NT2/D1 (cell line): ENCODE data around the gene SHB.

Experiments used
- DNase-seq: peaks from one replicate; pipeline ENCODE4 v3.0.0-alpha.2; 2011; ENCODE audit warnings: low read depth, low spot score
- H3K27me3 ChIP-seq: 2 replicates; pipeline ENCODE4 v1.6.0; 2011; ENCODE audit warnings: mild to moderate bottlenecking; ENCODE audit not compliant: insufficient read length, insufficient read depth
- H3K36me3 ChIP-seq: 2 replicates; pipeline ENCODE4 v1.6.1; 2011; ENCODE audit warnings: mild to moderate bottlenecking, low read length, mixed read lengths; ENCODE audit not compliant: insufficient read depth, insufficient read length
- H3K4me1 ChIP-seq: 2 replicates; pipeline ENCODE4 v1.5.1; 2011; ENCODE audit not compliant: insufficient read depth, insufficient read length
- H3K4me3 ChIP-seq: 2 replicates; pipeline ENCODE4 v1.5.1; 2011; ENCODE audit warnings: low read depth; ENCODE audit not compliant: insufficient read length
- H3K9ac ChIP-seq: 2 replicates; pipeline ENCODE4 v1.6.0; 2011; ENCODE audit warnings: low read depth; ENCODE audit not compliant: insufficient read length
- H3K9me3 ChIP-seq: 2 replicates; pipeline ENCODE4 v1.5.1; 2011; ENCODE audit warnings: mild to moderate bottlenecking, low read length; ENCODE audit not compliant: insufficient read depth
- SUZ12 ChIP-seq: IDR thresholded peaks from 2 replicates; pipeline ENCODE4 v1.6.1; 2011; ENCODE audit not compliant: insufficient read length, insufficient read depth; ENCODE audit errors: extremely low read depth
- YY1 ChIP-seq: IDR thresholded peaks from 2 replicates; pipeline ENCODE4 v1.6.1; 2011; ENCODE audit not compliant: insufficient read length, insufficient read depth
- ZNF274 ChIP-seq: IDR thresholded peaks from 2 replicates; pipeline ENCODE4 v1.6.1; 2011; ENCODE audit warnings: mild to moderate bottlenecking, low read depth, low read length

Gene SHB

DNA sequence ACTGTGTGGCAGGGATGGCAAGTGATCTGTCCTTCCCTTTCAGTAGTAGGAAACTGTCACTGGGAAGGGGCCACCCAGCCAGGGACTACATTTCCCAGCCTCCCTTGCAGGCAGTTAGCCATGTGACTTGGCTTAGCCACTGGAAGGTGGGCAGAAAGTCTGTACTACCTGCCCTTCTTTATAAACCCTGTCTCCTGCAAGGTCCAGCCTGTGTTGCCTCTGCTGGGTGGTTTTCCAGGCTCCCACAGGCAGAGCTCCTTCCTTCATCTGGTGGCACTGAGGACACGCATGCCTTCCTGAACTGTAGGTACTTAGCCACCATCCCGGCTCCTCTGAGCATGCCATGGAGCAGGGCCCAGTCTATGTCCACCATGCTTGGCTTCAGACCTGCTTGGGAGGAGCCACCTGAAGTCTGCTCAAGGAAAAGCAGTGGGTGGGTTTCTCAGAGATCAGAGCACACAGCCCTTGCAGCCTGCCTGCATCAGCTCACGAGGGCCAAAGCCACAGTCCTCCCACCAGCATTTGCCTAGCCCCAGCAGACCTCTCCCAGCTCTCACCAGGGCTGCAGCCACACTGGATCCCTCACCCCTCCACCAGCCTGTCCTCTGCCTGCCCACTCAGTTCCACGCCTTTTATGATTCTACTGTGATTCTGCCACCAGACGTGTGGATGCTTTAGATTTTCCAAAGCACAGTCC is 148.4 kb downstream of the SHB start:
- H3K9me3 ChIP-seq, result no peaks in the 10 kb centered on the region
- TF ChIP-seq YY1 (no peak), SUZ12 (no peak), ZNF274 (no peak)
- peaks cover 42% of the 10 kb centered on the region for H3K4me1 ChIP-seq
- no peaks in the 10 kb centered on the region for H3K27me3 ChIP-seq
- no peak overlapping the region for H3K9ac ChIP-seq
- no peak overlapping the region for H3K4me3 ChIP-seq
- peaks cover 88% of the 10 kb centered on the region for H3K36me3 ChIP-seq
- DNase-seq, result peak; percentile 40

GRCh38 chr9:37919956-37920335 is 149.1 kb downstream of the SHB start:
- no peak for TF ChIP-seq YY1
- TF ChIP-seq SUZ12, result no peak
- TF ChIP-seq ZNF274, result no peak
- no peaks in the 10 kb centered on the region for H3K9me3 ChIP-seq
- peaks cover 89% of the 10 kb centered on the region for H3K36me3 ChIP-seq
- peak overlapping the region; percentile 23 for H3K9ac ChIP-seq
- H3K27me3 ChIP-seq, result no peaks in the 10 kb centered on the region
- DNase-seq, result no peak
- no peak overlapping the region for H3K4me3 ChIP-seq
- H3K4me1 ChIP-seq, result peaks cover 41% of the 10 kb centered on the region

DNA sequence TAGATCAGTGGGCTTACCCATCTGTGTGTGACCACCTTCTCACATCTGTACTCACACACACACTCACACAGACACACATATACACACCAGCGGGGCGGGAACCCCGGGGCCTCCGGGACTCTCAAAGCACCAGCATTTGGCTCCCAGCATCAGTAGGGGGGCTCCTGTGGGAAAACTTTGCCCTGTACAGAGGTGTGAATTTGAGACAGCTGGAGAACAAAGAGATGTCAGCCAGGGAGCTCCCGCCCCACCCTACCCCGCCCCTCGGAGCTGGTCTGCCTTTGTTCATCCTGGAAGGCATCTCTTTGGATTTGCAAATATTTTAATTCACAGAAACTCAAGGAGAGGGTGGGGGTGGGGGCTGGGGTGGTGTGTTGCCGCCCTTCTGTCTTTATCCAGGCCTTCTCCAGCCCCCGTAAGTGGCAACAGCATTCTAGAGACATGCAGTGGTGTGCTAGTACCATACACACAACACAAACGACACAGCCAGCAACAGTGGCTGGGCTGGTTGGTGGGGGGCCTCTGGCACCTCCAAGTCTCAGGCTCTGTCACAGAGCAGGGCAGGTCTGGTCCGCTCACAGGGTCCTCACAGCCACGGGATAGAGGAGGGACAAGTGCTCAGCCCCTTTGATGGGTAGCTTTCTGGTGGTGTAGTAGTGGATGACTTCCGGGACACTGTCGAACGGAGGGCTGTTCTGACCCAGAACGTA is 149.6 kb downstream of the SHB start:
- Histone ChIP-seq H3K4me1 (peaks cover 38% of the 10 kb centered on the region), H3K27me3 (no peaks in the 10 kb centered on the region), H3K9me3 (no peaks in the 10 kb centered on the region), H3K4me3 (no peak overlapping the region), H3K36me3 (peaks cover 87% of the 10 kb centered on the region), H3K9ac (peak overlapping the region; percentile 23)
- TF ChIP-seq SUZ12 (no peak), YY1 (no peak), ZNF274 (no peak)
- DNase-seq, result no peak

DNA sequence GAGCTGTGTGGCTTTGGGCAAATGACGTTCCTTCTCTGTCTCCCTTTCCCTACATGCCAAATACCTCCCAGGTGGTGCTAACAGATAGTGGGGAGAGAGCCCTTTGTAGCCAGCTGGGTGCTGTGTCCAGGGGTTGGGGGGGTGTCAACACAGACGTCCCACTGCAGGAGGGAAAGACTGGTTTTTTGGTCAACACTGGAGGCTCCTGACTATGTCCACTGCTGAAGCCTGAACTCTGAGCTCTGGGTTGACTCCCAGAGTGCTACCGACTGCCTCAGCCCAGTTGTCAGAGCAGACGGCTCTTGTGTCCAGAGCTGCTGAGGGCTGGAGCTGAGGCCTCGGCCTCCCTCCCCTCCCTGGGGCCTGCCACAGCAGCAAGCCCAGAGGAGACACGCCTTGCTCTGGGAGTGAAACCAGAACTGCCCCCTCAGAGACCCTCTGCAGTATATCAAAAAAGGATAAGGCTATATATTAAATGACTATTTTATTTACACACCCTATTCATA is 150.3 kb downstream of the SHB start:
- Histone ChIP-seq H3K36me3 (peaks cover 81% of the 10 kb centered on the region), H3K4me1 (peaks cover 38% of the 10 kb centered on the region), H3K9me3 (no peaks in the 10 kb centered on the region), H3K4me3 (no peak overlapping the region), H3K9ac (no peak overlapping the region), H3K27me3 (no peaks in the 10 kb centered on the region)
- no peak for DNase-seq
- TF ChIP-seq YY1 (no peak), ZNF274 (no peak), SUZ12 (no peak)

DNA sequence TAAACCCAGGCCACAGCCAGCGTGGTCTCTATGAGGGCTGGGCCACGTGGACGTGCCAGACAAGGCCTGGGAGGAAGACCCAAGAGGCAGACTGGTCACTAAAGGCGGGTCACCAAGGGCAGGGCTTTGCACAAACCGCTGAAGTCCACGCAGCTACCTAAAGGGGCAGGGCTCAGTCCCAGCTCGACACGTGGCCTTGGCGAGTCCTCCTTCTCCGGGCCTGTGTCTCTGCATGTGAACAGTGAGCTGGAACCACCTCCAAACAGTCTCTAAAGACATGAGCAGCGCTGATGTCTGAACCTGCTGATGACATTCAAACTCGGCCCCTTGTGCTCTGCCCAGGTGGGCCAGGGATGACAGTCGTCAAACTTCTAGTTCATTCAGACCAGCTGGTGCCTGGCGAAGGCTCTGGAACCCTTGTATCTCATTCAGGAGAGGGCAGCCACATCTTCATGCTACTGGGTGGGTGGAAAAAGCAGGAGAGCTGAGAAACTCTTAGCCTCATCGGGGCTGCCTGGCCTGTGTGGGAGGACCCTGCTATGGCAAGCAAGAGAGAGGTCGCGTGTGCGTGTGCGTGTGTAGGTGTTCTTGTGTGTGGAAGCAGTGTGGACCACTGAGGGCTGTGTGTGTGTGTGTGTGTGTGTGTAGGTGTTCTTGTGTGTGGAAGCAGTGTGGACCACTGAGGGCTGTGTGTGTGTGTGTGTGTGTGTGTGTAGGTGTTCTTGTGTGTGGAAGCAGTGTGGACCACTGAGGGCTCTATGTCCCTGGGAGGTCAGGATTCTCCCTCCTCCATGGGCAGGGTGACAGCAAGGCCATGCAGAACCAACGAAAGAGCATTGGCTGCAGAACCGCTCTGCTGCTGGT is 151.0 kb downstream of the SHB start:
- TF ChIP-seq YY1 (no peak), ZNF274 (no peak), SUZ12 (no peak)
- Histone ChIP-seq H3K9ac (no peak overlapping the region), H3K9me3 (no peaks in the 10 kb centered on the region), H3K4me1 (peaks cover 31% of the 10 kb centered on the region), H3K27me3 (no peaks in the 10 kb centered on the region), H3K4me3 (no peak overlapping the region), H3K36me3 (peaks cover 74% of the 10 kb centered on the region)
- DNase-seq, result no peak

DNA sequence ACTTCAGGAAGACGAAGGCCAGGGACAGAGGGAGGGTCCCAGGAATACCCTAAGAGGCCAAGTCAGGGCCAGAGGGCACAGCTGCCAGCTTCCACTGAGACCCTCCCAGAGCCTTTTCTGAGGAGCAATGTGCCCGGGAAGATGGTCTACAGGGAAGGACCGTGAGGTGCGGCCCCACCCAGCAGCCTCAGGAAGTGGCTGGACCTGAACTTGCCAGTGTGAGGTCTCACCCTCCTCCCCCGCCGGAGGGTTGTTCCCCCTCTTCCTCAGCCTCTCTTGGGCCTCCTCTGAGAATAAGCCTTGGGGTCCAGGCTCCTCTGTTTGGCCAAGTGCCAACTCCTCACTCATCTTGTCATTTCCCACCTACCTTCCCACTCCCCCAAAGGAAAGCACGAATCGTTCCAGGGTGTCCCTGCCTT is 151.7 kb downstream of the SHB start:
- Histone ChIP-seq H3K9me3 (no peaks in the 10 kb centered on the region), H3K4me3 (no peak overlapping the region), H3K36me3 (peaks cover 68% of the 10 kb centered on the region), H3K9ac (no peak overlapping the region), H3K4me1 (peaks cover 24% of the 10 kb centered on the region), H3K27me3 (no peaks in the 10 kb centered on the region)
- TF ChIP-seq ZNF274 (no peak), SUZ12 (no peak), YY1 (no peak)
- DNase-seq, result no peak
